Muscle of arm (tissue), 14 donors: ENCODE measurements around the gene SGPP2. TPM values are rescaled to one million over a fixed set of nuclear protein-coding genes. Genes with fewer than 3 reads are reported as not detected.
"Not testable (repeated sequence)": the region's sequence is repeated elsewhere in the genome, so short reads cannot be mapped to it uniquely, and the experiment has no call there.

Experiments used
- DNase-seq: peaks from one replicate; pipeline ENCODE4 v3.0.0-alpha.2; 2013
- long read RNA-seq, 11 donors: transcript quantifications; one replicate each; lab custom pipeline, GENCODE V29; 2026
- polyA plus RNA-seq, 12 donors: library from polyadenylated mRNA; unstranded; fragments of 120-200 nt; gene quantifications; one replicate each; pipeline ENCODE4 v1.2.1, GENCODE V29; 2013; ENCODE audit not compliant: insufficient read length in 12 of 12

The SGPP2 gene, protein sequence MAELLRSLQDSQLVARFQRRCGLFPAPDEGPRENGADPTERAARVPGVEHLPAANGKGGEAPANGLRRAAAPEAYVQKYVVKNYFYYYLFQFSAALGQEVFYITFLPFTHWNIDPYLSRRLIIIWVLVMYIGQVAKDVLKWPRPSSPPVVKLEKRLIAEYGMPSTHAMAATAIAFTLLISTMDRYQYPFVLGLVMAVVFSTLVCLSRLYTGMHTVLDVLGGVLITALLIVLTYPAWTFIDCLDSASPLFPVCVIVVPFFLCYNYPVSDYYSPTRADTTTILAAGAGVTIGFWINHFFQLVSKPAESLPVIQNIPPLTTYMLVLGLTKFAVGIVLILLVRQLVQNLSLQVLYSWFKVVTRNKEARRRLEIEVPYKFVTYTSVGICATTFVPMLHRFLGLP
- 10 to 100 TPM in 1 of 12 donors, 1 to 10 TPM in 7, under 1 TPM in 3, not detected in 1; 0.43 to 13.6 (median 1.8) TPM for polyA plus RNA-seq
- long read RNA-seq, donor 1, partial matches to known transcripts: 0 of 1 reads
- long read RNA-seq, donor 1, other reads (novel, unspliced or antisense): 0 of 1 reads
- long read RNA-seq, donor 2: 0 reads
- long read RNA-seq, donor 3: 0 reads
- long read RNA-seq, donor 4: 0 reads
- long read RNA-seq, donor 5: 0 reads
- long read RNA-seq, donor 6: 0 reads
- long read RNA-seq, donor 7: 0 reads
- long read RNA-seq, donor 8: 0 reads
- long read RNA-seq, donor 9: 0 reads
- long read RNA-seq, donor 10: 0 reads
- long read RNA-seq, donor 11: 0 reads

DNA sequence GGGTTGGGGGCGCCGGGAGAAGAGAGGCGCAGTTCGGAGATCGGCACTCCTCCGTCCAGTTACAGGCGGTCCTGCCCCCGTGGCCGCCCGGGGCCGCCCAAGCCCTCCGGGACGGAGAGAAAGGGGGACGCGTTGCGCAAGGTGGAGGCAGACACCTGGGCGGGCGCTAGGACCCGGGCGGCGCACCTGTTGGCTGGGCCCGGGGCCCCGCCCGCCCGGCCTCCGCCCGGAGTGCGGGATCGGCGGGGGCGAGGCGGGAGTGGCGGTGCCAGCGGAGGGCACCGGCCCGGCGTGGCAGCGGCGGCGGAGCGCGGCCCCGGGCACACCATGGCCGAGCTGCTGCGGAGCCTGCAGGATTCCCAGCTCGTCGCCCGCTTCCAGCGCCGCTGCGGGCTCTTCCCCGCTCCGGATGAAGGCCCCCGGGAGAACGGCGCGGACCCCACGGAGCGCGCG lies at the start of gene SGPP2:
Gene SGPP2 (plus strand): TSS at position 268 of the 453 bp plus-strand sequence. CDS start 60 bp downstream, at position 328.
- DNase-seq: no peak

- DNase-seq: no peak
These were observed 48.5 kb upstream of the SGPP2 start for GRCh38 chr2:222375798-222376197.

DNA sequence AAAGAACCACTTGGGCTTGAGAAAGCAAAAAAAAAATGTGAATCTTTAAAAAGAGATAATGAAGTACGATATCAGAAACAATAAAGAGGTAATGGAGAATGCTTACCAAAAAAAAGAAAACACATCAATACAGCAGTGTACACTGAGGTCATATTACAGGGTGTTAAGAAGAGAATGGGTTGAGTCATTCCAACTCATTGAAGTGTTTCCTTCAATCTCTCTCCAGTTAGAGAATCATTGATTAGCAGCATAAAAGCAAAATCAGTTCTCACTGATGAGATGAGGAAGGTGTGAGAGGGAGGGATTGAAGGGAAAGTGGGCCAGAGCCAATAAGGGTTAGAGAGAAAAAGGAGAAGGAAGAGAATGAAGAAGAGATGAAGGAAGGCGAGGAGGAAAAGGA lies 43.9 kb upstream of the SGPP2 start:
- no peak for DNase-seq

DNA sequence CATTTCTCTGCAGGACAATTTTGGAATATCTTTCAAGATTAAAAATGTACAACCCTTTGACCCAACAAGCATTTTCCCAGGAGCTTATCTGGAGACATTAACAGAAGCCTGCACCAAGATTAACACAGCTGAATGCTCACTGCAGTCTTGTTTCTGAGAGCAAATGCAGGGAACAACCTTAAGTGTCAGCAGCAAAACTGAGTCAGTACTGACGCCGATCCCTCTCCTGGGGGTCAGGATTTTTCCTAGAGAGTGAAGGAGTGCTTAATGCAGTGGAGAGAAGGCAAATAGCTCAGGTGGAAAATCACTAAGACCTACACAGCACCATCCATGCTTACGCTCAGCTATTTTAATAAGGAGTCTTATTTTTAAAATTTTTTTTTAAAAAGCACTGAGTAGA lies 42.8 kb upstream of the SGPP2 start:
- no peak for DNase-seq

GRCh38 chr2:222383255-222383654 lies 41.1 kb upstream of the SGPP2 start:
- no peak for DNase-seq

DNA sequence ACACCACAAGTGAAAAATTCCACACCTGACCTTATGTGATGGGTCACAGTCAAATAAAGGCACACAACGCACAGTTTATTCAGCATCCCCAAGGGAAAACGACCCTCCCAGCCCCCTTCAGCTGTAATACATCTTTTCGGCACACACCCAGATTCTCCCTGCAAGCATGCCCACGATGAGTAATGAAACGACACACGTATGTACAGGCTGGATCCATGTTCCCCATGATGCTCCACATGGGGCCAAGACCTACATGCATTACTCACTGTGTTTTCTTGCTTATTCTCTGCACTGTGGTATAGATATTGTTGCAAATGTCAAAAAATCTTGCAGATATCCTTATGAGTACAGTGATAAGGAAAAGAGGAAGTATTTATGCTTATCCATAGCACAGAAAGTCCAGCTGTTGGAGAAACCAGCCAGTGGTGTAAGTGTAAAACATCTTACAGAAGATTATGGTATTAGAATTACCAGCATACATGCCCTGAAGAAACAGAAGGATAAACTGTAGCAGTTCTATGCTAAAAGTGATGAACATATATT lies 32.5 kb upstream of the SGPP2 start:
- no peak for DNase-seq

DNA sequence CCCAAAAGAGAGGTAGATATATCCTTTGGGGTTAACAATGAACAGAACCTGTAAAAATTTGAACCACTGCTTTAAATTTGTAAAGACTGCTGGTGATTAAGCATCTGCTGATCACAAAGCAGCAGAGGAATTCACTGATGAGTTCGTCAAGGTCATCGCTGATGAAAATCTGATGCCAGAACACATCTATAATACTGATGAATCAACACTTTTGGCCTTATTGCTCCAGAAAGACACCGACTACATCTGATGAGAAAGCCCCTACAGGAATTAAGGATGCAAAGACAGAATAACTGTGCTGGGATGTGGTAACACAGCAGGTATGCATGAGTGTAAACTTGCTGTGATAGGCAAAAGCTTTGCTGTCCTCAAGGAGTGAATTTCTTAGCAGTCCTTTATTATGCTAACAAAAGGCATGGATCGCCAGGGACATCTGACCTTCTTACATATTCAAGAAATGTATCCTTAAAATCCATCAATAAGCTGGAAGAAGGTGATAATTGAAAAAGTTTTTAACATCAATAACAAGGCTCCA lies 30.5 kb upstream of the SGPP2 start:
- no peak for DNase-seq

- no peak for DNase-seq
These were observed 25.9 kb upstream of the SGPP2 start for GRCh38 chr2:222398446-222398885.

GRCh38 chr2:222399038-222399783 lies 25.1 kb upstream of the SGPP2 start:
- no peak for DNase-seq

DNA sequence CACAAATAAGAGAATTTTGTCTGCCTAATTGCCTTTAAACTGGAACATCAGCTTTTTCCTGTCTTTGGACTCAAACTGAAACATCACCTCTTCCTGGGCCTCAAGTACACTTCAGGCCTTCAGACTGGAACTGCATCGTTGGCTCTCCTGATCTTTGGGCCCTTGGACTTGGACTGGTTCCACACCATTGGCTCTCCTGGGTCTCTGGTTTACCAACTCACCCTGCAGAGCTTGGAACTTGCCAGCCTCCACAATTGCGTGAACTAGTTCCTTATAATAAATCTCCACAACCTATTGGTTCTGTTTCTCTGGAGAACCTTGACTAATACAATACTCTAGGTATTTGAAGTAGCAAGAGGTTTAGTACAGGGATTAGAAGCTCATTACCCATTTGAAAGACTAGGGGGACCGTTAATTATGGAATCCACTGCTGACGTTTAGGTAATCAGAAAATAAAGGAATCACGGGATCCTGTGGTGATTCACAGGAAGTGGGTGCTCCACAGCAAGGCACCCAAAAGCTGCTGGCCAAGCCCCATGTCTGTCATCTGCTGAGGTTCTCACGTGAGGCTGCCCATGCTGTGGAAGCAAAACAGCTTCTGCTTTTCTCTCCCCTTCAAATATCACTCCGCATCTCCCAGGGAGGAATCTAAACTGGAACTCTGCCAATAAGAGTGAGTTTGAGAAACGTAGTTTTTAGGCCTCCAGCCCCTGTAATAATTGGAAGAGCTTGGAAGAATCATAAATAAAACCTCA lies 20.0 kb upstream of the SGPP2 start:
- no peak for DNase-seq

GRCh38 chr2:222408684-222409083 lies 15.7 kb upstream of the SGPP2 start:
- DNase-seq: no peak

DNA sequence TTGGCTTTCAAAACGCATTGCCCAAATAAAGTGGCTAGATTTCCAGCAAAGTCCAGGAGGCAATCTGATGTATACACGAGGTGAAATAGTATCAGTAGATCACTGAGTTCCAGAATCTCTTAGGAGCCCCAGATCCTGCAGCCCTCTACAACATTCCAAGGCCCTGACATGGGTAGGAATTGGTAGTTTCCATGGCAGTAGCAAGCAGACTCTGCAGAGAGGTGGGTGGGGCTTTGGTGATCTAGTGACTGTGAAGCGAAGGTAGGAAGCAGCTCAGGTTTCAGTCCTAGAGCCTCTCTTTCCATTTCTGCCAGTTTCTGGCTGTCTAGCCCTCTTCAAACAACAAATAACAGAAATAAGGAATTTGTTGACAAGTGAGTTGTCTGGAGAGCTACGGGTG lies 13.8 kb upstream of the SGPP2 start:
- no peak for DNase-seq

- not testable (repeated sequence) for DNase-seq
These were observed 12.0 kb upstream of the SGPP2 start for GRCh38 chr2:222412334-222412733.

DNA sequence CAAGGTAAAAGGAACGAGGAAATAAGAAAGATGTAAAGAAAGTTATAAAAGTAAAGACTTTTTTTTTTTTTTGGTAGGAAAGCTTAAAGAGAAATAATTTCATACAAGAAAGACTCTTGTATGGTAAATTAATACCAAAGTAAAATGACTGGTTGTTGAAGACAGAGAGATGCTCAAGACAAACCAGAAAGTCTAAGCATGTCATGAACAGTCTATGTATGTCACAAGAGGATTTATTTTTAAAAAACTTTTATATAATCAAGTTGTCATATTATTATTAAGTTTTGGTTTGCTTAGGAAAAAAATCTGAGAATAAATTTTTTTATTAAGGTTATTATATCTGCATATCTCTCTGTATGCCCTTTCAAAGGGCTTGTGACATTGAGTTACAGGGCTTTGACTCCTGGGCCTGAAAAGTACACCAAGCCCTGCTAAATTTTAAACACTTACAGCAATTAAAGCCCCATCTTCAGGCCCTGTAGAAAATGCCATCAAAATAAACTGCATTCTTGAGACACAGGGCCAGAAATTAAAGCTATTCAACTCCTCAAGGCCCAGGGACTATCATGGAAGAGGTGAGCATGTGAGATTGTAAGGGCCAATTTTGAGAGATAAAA lies 10.9 kb upstream of the SGPP2 start:
- DNase-seq: no peak

DNA sequence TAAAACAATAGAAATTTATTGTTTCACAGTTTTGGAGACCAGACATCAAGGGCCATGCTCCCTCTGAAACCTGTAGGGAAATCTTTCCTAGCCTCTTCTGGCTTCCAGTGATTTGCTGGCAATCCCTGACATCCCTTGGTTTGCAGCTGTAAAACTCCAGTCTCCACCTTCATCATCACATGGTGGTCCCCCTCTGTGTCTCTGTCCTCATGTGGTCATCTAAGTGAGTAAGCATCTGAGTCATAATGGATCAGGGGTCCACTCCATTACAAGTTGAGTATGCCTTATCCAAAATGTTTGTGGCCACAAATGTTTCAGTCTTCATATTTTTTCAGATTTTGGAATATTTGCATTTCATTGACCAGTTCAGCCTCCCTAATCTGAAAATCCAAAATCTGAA lies 5.6 kb upstream of the SGPP2 start:
- DNase-seq: no peak

GRCh38 chr2:222420508-222420907 lies 3.8 kb upstream of the SGPP2 start:
- no peak for DNase-seq

- no peak for DNase-seq
These were observed 2.7 kb upstream of the SGPP2 start for GRCh38 chr2:222421626-222422025.

DNA sequence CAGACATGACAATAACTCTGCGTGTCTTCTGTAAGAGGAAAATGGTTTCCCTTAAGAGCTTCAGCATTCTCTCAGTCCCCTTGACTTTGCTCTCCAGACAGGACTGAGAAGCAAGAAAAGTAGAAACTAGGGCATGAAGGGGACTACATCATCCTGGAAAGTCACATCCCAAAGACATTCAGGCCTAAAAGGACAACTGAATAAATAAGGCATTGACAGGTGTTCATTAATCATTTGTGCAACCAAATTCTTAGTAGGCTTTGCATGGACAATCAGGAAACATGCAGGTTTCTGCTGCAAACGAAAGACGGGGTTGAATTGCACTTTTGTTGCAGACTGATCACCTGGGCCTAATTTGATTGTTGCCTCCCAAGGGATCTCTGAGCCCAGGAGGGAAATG lies 1.2 kb upstream of the SGPP2 start:
- DNase-seq: no peak

DNA sequence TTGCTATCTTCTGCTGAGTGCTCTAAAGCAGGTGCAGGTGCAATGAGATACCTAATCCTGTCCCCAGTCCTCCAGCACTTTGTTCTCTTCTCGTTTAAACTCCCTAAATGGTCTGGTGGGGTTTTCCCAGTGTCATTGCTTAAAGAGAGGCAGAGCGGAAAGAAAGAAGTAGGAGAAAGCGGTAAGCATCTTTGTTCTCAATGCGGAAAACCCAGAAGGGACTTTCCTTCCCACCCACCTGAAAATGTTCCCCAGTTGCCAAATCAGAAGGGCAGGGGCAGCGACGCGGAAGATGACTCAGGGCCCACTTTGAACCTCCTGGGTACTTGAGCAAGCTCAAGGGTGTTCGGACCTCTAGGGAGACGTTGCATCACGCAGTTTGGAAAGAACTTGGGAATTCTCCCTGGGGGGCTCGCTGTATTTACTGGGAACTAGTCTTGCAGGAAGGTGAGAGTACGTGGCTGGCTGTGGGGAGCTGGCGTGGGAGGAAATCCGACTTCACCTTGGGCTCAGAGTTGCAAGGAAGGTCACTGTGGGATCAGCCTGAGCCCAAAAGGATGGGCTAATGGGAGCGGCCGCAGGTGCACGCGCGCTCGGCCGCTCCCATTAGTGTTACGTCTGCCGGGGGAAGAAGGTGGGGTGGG lies 589 bp upstream of the SGPP2 start:
- DNase-seq: no peak
